Stomach smooth muscle (tissue), 2 donors: ENCODE results near the gene ELFN2.

ENCODE experiments used
- H3K27ac ChIP-seq: one replicate; pipeline ENCODE4 v1.7.0; 2013; ENCODE audit warnings: mild to moderate bottlenecking, low read length, inconsistent platforms
- H3K27me3 ChIP-seq, 2 donors: one replicate each; pipeline ENCODE4 v1.7.0; 2013; ENCODE audit warnings: low read length in 2 of 2; ENCODE audit not compliant: insufficient read depth in 2 of 2, control insufficient read depth in 1 of 2
- H3K36me3 ChIP-seq, 2 donors: one replicate each; pipeline ENCODE4 v1.7.0; 2013; ENCODE audit warnings: low read length in 2 of 2; ENCODE audit not compliant: control insufficient read depth in 2 of 2, insufficient read depth in 2 of 2
- H3K4me1 ChIP-seq: one replicate; pipeline ENCODE4 v1.7.0; 2013; ENCODE audit warnings: low read length; ENCODE audit not compliant: control insufficient read depth, insufficient read depth
- H3K4me3 ChIP-seq, 2 donors: one replicate each; pipeline ENCODE4 v1.7.0; 2013; ENCODE audit warnings: low read length in 2 of 2
- H3K9ac ChIP-seq, 2 donors: one replicate each; pipeline ENCODE4 v1.7.0; 2013; ENCODE audit warnings: low read length in 2 of 2, mild to moderate bottlenecking in 1 of 2
- H3K9me3 ChIP-seq, 2 donors: one replicate each; pipeline ENCODE4 v1.7.0; 2013; ENCODE audit warnings: low read length in 2 of 2; ENCODE audit not compliant: control insufficient read depth in 2 of 2
- donor health status: healthy.
- donor health status: Pancreatic carcinoma.

ELFN2 gene

GRCh38 chr22:37410174-37411055 is 16.9 kb downstream of the ELFN2 start:
- Histone ChIP-seq H3K27me3 (peaks cover 12 to 27% of the 10 kb centered on the region in 2 donors), H3K27ac (no peak overlapping the region), H3K9me3 (no peaks in the 10 kb centered on the region), H3K9ac (no peak overlapping the region), H3K36me3 (no peaks in the 10 kb centered on the region), H3K4me1 (no peaks in the 10 kb centered on the region), H3K4me3 (no peak overlapping the region)

GRCh38 chr22:37409459-37410050 is 17.7 kb downstream of the ELFN2 start:
- no peaks in the 10 kb centered on the region for H3K36me3 ChIP-seq
- no peak overlapping the region for H3K9ac ChIP-seq
- no peak overlapping the region for H3K4me3 ChIP-seq
- H3K4me1 ChIP-seq = no peaks in the 10 kb centered on the region
- peaks cover 4 to 26% of the 10 kb centered on the region in 2 donors for H3K27me3 ChIP-seq
- H3K9me3 ChIP-seq = no peaks in the 10 kb centered on the region
- H3K27ac ChIP-seq = no peak overlapping the region

GRCh38 chr22:37409031-37409430 is 18.2 kb downstream of the ELFN2 start:
- Histone ChIP-seq H3K36me3 (no peaks in the 10 kb centered on the region), H3K9me3 (no peaks in the 10 kb centered on the region), H3K4me1 (no peaks in the 10 kb centered on the region), H3K4me3 (no peak overlapping the region), H3K27ac (no peak overlapping the region), H3K9ac (no peak overlapping the region), H3K27me3 (peaks cover 2 to 25% of the 10 kb centered on the region in 2 donors)

GRCh38 chr22:37407856-37408255 is 19.4 kb downstream of the ELFN2 start:
- H3K36me3 ChIP-seq = no peaks in the 10 kb centered on the region
- no peak overlapping the region for H3K4me3 ChIP-seq
- H3K4me1 ChIP-seq = no peaks in the 10 kb centered on the region
- H3K27ac ChIP-seq = no peak overlapping the region
- no peaks in the 10 kb centered on the region for H3K9me3 ChIP-seq
- H3K27me3 ChIP-seq = peaks cover 4 to 31% of the 10 kb centered on the region in 2 donors
- H3K9ac ChIP-seq = no peak overlapping the region

GRCh38 chr22:37406441-37407235 is 20.6 kb downstream of the ELFN2 start:
- Histone ChIP-seq H3K9me3 (no peaks in the 10 kb centered on the region), H3K9ac (no peak overlapping the region), H3K27ac (no peak overlapping the region), H3K36me3 (no peaks in the 10 kb centered on the region), H3K4me3 (no peak overlapping the region), H3K27me3 (peaks cover 4 to 30% of the 10 kb centered on the region in 2 donors), H3K4me1 (no peaks in the 10 kb centered on the region)

GRCh38 chr22:37404091-37404490 is 23.2 kb downstream of the ELFN2 start:
- no peaks in the 10 kb centered on the region for H3K9me3 ChIP-seq
- peaks cover 2 to 16% of the 10 kb centered on the region in 2 donors for H3K27me3 ChIP-seq
- no peaks in the 10 kb centered on the region for H3K36me3 ChIP-seq
- H3K9ac ChIP-seq = no peak overlapping the region
- H3K27ac ChIP-seq = no peak overlapping the region
- H3K4me1 ChIP-seq = no peaks in the 10 kb centered on the region
- no peak overlapping the region for H3K4me3 ChIP-seq

GRCh38 chr22:37403267-37403960 is 23.9 kb downstream of the ELFN2 start:
- Histone ChIP-seq H3K9me3 (no peaks in the 10 kb centered on the region), H3K4me1 (peaks cover 2% of the 10 kb centered on the region), H3K9ac (no peak overlapping the region), H3K36me3 (no peaks in the 10 kb centered on the region), H3K27me3 (peaks cover 2 to 15% of the 10 kb centered on the region in 2 donors), H3K27ac (no peak overlapping the region), H3K4me3 (no peak overlapping the region)

- H3K9me3 ChIP-seq = no peaks in the 10 kb centered on the region
- peaks cover 2% of the 10 kb centered on the region for H3K4me1 ChIP-seq
- no peak overlapping the region for H3K27ac ChIP-seq
- H3K36me3 ChIP-seq = no peaks in the 10 kb centered on the region
- H3K9ac ChIP-seq = no peak overlapping the region
- no peak overlapping the region for H3K4me3 ChIP-seq
- H3K27me3 ChIP-seq = peaks cover 7 to 12% of the 10 kb centered on the region in 2 donors
Observed at GRCh38 chr22:37402184-37402506, 25.1 kb downstream of the ELFN2 start.

- Histone ChIP-seq H3K27ac (no peak overlapping the region), H3K4me3 (no peak overlapping the region), H3K4me1 (peaks cover 2% of the 10 kb centered on the region), H3K9ac (no peak overlapping the region), H3K27me3 (peaks cover 10 to 11% of the 10 kb centered on the region in 2 donors), H3K36me3 (no peaks in the 10 kb centered on the region), H3K9me3 (no peaks in the 10 kb centered on the region)
Observed at GRCh38 chr22:37401401-37402183, 25.7 kb downstream of the ELFN2 start.

GRCh38 chr22:37400719-37401118 is 26.6 kb downstream of the ELFN2 start:
- Histone ChIP-seq H3K27me3 (peaks cover 10 to 13% of the 10 kb centered on the region in 2 donors), H3K4me3 (no peak overlapping the region), H3K9ac (no peak overlapping the region), H3K4me1 (peaks cover 2% of the 10 kb centered on the region), H3K9me3 (no peaks in the 10 kb centered on the region), H3K27ac (no peak overlapping the region), H3K36me3 (no peaks in the 10 kb centered on the region)
